Measurements from ENCODE around the gene NFIC. TPM values are rescaled to one million over a fixed set of nuclear protein-coding genes. Genes with fewer than 3 reads are reported as not detected.
"Not testable (repeated sequence)": the region's sequence is repeated elsewhere in the genome, so short reads cannot be mapped to it uniquely, and the experiment has no call there.

Gene NFIC
- total and polyA plus RNA-seq, 4 donors = 40.4 to 208 (median 49.8) TPM

GRCh38 chr19:3397266-3398022, 31.1 kb downstream of the NFIC start:
- no peak for ATAC-seq (ENCODE audit: insufficient read depth, low FRiP score)
- Histone ChIP-seq H3K27me3 (ENCODE audit: control insufficient read depth in 3 of 3, insufficient read depth in 3 of 3, low read length in 2 of 3) (no peaks in the 10 kb centered on the region), H3K9me3 (ENCODE audit: control insufficient read depth in 4 of 4, insufficient read depth in 3 of 4, low read length in 3 of 4) (no peaks in the 10 kb centered on the region), H3K27ac (ENCODE audit: low read depth in 1 of 2, low read length in 1 of 2) (peak overlapping the region; percentile 47 to 89), H3K4me1 (ENCODE audit: control insufficient read depth in 5 of 5, insufficient read depth in 5 of 5, low read length in 5 of 5) (peaks cover 0 to 24% (median 0%) of the 10 kb centered on the region in 5 donors), H3K4me3 (no peak overlapping the region), H3K36me3 (ENCODE audit: control insufficient read depth in 4 of 4, insufficient read depth in 4 of 4, low read length in 4 of 4) (peaks cover 0 to 13% (median 9%) of the 10 kb centered on the region in 4 donors), H3K9ac (ENCODE audit: insufficient read depth in 1 of 2, low read length in 2 of 2) (peak overlapping the region in 1 of 2 donors; percentile 49)
- DNase-seq = no peak
- TF ChIP-seq CTCF (IDR thresholded peaks at IDR 0.05; ENCODE audit: control extremely low read depth, extremely low read depth) = no peak
- WGBS, 2 donors = 45 to 61% methylated on average over 17 of the region's 17 CpGs

DNA sequence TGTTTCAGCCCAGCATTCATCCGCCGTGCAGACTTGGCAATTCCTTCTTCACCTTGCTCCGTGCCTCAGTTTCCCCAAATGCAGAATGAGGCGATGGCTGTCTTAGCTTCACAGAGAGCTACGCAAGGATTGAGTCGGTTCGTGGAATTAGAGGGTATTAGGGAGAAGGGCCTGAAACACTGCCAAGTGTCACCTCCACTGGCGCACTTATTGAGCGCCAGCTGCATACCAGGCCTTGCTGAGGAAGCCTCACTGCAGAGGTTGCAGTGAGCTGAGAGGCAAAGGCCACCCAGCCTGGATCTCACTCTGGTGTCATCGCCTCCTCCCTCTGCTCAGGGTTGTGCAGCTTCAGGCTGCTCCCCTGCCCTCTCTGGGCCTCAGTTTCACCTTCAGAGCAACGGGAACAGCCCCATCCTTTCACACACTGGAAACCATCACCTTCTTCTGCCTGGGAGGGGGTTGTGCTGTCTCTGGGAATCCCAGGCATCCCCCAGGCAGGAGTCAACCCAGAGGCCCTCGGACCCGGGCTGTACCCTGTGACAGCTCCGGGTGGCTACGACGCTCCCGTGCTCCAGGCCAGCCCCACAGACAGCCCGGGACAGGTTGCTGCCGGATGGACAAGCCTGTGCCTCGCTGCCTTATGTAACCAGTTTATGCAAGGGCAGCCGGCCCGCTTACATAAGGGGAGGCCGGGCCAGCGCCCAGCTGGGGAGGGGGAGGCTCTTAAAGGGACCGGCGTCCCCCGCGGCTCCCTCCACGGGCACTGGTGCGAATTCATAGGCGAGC, 31.9 kb downstream of the NFIC start:
- ATAC-seq (ENCODE audit: insufficient read depth, low FRiP score) (peak; percentile 39), DNase-seq (peak; percentile 49 to 73 (median 60))
- H3K27ac ChIP-seq (ENCODE audit: low read depth in 1 of 2, low read length in 1 of 2) = peak overlapping the region; percentile 26 to 89
- H3K9me3 ChIP-seq (ENCODE audit: control insufficient read depth in 4 of 4, insufficient read depth in 3 of 4, low read length in 3 of 4) = no peaks in the 10 kb centered on the region
- H3K36me3 ChIP-seq (ENCODE audit: control insufficient read depth in 4 of 4, insufficient read depth in 4 of 4, low read length in 4 of 4) = peaks cover 0 to 14% (median 10%) of the 10 kb centered on the region in 4 donors
- 43 to 46% methylated on average over 31 of the region's 31 CpGs for WGBS, 2 donors
- H3K9ac ChIP-seq (ENCODE audit: insufficient read depth in 1 of 2, low read length in 2 of 2) = no peak overlapping the region
- no peak overlapping the region for H3K4me3 ChIP-seq
- TF ChIP-seq CTCF (IDR thresholded peaks at IDR 0.05; ENCODE audit: control extremely low read depth, extremely low read depth) = no peak
- no peaks in the 10 kb centered on the region for H3K27me3 ChIP-seq (ENCODE audit: control insufficient read depth in 3 of 3, insufficient read depth in 3 of 3, low read length in 2 of 3)
- H3K4me1 ChIP-seq (ENCODE audit: control insufficient read depth in 5 of 5, insufficient read depth in 5 of 5, low read length in 5 of 5) = peaks cover 0 to 26% (median 2%) of the 10 kb centered on the region in 5 donors

GRCh38 chr19:3398900-3399278, 32.5 kb downstream of the NFIC start:
- no peak for DNase-seq
- H3K4me3 ChIP-seq = no peak overlapping the region
- no peak overlapping the region for H3K9ac ChIP-seq (ENCODE audit: insufficient read depth in 1 of 2, low read length in 2 of 2)
- H3K4me1 ChIP-seq (ENCODE audit: control insufficient read depth in 5 of 5, insufficient read depth in 5 of 5, low read length in 5 of 5) = peaks cover 0 to 26% (median 3%) of the 10 kb centered on the region in 5 donors
- H3K36me3 ChIP-seq (ENCODE audit: control insufficient read depth in 4 of 4, insufficient read depth in 4 of 4, low read length in 4 of 4) = peaks cover 0 to 14% (median 10%) of the 10 kb centered on the region in 4 donors
- TF ChIP-seq CTCF (IDR thresholded peaks at IDR 0.05; ENCODE audit: control extremely low read depth, extremely low read depth) = no peak
- no peaks in the 10 kb centered on the region for H3K9me3 ChIP-seq (ENCODE audit: control insufficient read depth in 4 of 4, insufficient read depth in 3 of 4, low read length in 3 of 4)
- peak; percentile 10 for ATAC-seq (ENCODE audit: insufficient read depth, low FRiP score)
- WGBS, 2 donors = 47 to 64% methylated on average over 10 of the region's 10 CpGs
- no peaks in the 10 kb centered on the region for H3K27me3 ChIP-seq (ENCODE audit: control insufficient read depth in 3 of 3, insufficient read depth in 3 of 3, low read length in 2 of 3)
- peak overlapping the region; percentile 26 to 89 for H3K27ac ChIP-seq (ENCODE audit: low read depth in 1 of 2, low read length in 1 of 2)

GRCh38 chr19:3399311-3399710, 32.9 kb downstream of the NFIC start:
- H3K27ac ChIP-seq (ENCODE audit: low read depth in 1 of 2, low read length in 1 of 2) = peak overlapping the region; percentile 27 to 89
- not testable (repeated sequence) for H3K4me3 ChIP-seq; ATAC-seq (ENCODE audit: insufficient read depth, low FRiP score); H3K9ac ChIP-seq (ENCODE audit: insufficient read depth in 1 of 2, low read length in 2 of 2); H3K27me3 ChIP-seq (ENCODE audit: control insufficient read depth in 3 of 3, insufficient read depth in 3 of 3, low read length in 2 of 3); DNase-seq; H3K9me3 ChIP-seq (ENCODE audit: control insufficient read depth in 4 of 4, insufficient read depth in 3 of 4, low read length in 3 of 4)
- WGBS, 2 donors = 66 to 69% methylated on average over 7 of the region's 7 CpGs
- H3K4me1 ChIP-seq (ENCODE audit: control insufficient read depth in 5 of 5, insufficient read depth in 5 of 5, low read length in 5 of 5) = peaks cover 0 to 26% (median 3%) of the 10 kb centered on the region in 5 donors
- H3K36me3 ChIP-seq (ENCODE audit: control insufficient read depth in 4 of 4, insufficient read depth in 4 of 4, low read length in 4 of 4) = peaks cover 0 to 14% (median 10%) of the 10 kb centered on the region in 4 donors
